ENCODE data around the gene KCNQ4. TPM values are rescaled to one million over a fixed set of nuclear protein-coding genes. Genes with fewer than 3 reads are reported as not detected.

KCNQ4 gene
- total RNA-seq, 4 donors from 2014 or later: 0.28 to 1.6 (median 0.83) TPM

- no peak for ATAC-seq (ENCODE audit: low FRiP score)
- no peak for TF ChIP-seq CTCF (IDR thresholded peaks at IDR 0.05)
- no peak for DNase-seq (ENCODE audit: low spot score)
Measured at GRCh38 chr1:40762144-40762923, 21.3 kb upstream of the KCNQ4 start.

- ATAC-seq (ENCODE audit: low FRiP score): no peak
- DNase-seq (ENCODE audit: low spot score): no peak
- TF ChIP-seq CTCF (IDR thresholded peaks at IDR 0.05): no peak
Measured at GRCh38 chr1:40763742-40764532, 19.6 kb upstream of the KCNQ4 start.

- no peak for DNase-seq (ENCODE audit: low spot score)
- no peak for TF ChIP-seq CTCF (IDR thresholded peaks at IDR 0.05)
- no peak for ATAC-seq (ENCODE audit: low FRiP score)
Measured at GRCh38 chr1:40764981-40765380, 18.6 kb upstream of the KCNQ4 start.

GRCh38 chr1:40766017-40766416, 17.6 kb upstream of the KCNQ4 start:
- DNase-seq (ENCODE audit: low spot score): no peak
- no peak for TF ChIP-seq CTCF (IDR thresholded peaks at IDR 0.05)
- ATAC-seq (ENCODE audit: low FRiP score): no peak

GRCh38 chr1:40766560-40766959, 17.0 kb upstream of the KCNQ4 start:
- no peak for TF ChIP-seq CTCF (IDR thresholded peaks at IDR 0.05)
- DNase-seq (ENCODE audit: low spot score) (no peak), ATAC-seq (ENCODE audit: low FRiP score) (no peak)

- ATAC-seq (ENCODE audit: low FRiP score) (no peak), DNase-seq (ENCODE audit: low spot score) (no peak)
- no peak for TF ChIP-seq CTCF (IDR thresholded peaks at IDR 0.05)
Measured at GRCh38 chr1:40768146-40768990, 15.2 kb upstream of the KCNQ4 start.

All from omental fat pad (tissue), 4 donors.